Activated CD4-positive, alpha-beta T cell treated with anti-CD3 and anti-CD28 coated beads, Interleukin-2, amount 50 U/mL, for 24 hours (primary cell): ENCODE results near the gene CMSS1.

Experiments used
- DNase-seq, 2 donors: peaks; one replicate each; pipeline ENCODE4 v3.0.0-alpha.2; 2020; ENCODE audit warnings: low read depth in 1 of 2, low spot score in 1 of 2

Gene CMSS1

DNA sequence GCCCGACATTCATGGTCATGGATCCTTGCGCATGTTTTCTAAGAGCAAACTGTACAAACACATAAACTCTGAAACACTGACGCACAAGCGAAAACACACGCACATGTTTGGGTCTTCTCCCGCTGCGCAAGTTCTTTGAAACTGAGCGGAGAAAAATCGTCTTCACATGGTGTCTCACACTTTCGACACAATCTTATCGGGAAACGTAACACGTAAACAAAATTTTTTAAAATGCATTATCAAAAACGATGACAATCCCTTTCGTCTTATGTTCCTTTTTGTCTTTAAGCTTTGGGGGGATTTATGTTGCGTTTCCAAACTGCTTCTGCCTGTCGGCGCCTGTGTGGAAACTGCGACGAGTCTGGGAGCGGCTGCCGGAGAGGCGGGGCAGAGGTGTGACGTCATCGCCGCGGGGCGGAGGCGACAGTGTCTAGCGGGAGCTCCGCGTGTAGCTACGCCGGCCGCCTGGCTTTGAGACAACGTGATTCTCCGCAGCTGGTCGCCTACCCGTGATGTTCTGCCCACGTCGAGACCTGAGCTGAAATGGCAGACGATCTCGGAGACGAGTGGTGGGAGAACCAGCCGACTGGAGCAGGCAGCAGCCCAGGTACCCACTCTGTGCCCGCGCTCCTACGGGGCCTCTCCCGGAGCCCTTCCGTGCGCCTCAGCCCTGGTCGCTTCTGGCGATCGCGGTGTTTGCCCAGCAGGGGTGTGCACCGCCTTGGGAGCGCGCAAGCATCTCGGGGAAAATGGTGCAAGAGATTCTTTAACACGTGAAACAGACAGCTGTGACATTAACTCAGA is at the start of gene CMSS1:
Gene CMSS1, plus strand, starts transcription at position 426 of the 804 bp plus-strand sequence.
- DNase-seq, result peak; percentile 90 to 93

DNA sequence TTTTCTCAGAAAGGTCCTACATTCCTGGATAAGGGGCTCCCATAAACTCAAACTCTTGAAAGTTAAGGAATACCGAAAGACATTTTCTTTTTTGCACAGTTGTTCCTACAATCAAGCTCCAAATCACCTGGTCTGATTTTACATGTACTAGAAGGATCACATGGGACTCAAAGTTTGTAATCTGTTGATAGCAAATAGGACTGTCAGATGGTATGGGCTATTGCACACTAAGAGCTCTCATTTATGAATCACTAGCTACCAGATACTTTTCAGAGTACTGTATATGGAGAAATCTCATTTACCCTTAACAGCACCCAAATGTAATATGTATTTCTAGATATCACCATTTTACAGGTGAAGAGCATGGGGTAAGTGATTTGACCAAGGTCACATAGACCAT is 49.5 kb upstream of the CMSS1 start:
- no peak for DNase-seq

DNA sequence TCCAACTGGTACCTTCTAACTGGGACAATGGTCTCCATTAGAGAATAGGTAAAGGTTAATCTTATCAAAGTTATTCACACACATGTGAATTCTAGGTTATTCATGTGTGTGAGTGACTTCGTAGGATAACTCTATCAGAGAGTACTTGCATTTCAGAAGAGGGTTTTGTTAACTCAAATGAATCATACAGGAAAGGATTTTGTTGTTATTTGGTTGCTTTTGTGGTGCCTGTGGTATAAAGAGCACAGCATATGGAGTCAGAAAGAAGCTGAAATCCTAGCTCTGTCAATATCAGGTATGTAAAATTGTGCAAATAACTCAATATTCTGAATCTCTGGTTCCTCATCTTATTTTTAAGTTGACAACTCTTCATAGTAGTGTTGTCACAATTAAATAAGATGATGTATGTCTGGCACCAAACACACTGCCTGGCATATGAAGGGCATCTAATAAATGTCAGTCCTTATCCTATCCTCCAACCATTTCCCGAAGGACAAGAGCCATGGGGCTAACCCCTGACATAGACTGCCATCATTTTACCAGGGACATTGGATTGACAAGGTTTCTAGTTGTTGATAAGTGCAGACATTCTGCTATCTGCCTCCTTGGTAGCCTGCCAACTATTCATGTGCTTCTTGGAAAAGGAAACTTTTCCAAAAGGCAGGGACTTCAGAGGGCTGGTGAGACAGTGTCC is 48.7 kb upstream of the CMSS1 start:
- no peak for DNase-seq

DNA sequence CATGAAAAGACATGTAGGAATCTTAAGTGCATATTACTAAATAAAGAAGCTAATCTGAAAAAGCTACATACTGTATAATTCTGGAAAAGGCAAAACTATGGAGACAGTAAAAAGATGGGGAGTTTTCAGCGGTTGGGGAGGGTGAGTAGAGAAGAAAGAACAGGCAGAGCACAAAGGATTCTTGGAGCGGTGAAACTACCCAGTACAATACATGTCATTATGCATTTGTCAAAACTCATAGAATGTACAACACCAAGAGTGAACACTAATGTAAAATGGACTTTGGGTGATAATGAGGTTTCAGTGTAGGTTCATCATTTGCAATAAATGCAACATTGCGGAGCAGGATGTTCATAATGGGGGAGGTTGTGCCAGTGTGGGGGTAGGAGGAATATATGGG is 45.5 kb upstream of the CMSS1 start:
- no peak for DNase-seq

DNA sequence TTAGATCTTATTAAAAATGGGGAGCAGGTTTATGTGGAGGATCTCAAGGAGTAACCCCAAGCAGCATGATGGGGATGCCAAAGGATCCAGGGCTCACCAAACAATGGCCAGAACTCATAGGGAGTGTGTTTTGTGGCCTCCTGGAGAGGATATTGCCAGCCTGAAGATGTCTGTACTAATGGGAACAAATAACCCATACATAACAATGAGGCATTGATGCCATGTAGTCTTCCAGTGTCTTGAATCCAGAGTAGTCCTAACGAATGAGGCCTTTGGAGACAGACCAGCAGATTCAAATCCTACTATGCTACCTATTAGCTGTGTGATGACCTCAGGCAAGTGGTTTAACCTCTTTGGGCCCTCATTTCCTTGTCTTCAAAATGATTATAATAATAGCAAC is 45.0 kb upstream of the CMSS1 start:
- no peak for DNase-seq

DNA sequence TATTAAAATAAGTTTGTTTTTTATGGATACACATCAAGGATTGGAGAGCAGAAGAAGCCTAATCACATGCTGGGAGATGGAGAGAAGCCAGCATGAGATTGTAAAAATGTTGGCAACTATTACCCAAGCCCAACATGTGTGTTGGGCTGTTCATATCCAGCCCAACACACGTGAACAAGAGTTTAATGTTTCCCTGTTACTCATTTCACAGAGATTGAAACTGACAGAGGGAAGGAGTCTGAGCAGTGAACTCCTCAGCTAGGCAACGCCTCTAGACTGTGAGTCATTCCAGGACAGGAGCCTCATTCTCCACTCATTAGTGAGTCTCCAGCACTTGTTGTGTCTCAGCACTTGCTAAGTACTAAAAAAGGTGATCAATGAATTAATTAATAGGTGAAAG is 43.2 kb upstream of the CMSS1 start:
- no peak for DNase-seq

DNA sequence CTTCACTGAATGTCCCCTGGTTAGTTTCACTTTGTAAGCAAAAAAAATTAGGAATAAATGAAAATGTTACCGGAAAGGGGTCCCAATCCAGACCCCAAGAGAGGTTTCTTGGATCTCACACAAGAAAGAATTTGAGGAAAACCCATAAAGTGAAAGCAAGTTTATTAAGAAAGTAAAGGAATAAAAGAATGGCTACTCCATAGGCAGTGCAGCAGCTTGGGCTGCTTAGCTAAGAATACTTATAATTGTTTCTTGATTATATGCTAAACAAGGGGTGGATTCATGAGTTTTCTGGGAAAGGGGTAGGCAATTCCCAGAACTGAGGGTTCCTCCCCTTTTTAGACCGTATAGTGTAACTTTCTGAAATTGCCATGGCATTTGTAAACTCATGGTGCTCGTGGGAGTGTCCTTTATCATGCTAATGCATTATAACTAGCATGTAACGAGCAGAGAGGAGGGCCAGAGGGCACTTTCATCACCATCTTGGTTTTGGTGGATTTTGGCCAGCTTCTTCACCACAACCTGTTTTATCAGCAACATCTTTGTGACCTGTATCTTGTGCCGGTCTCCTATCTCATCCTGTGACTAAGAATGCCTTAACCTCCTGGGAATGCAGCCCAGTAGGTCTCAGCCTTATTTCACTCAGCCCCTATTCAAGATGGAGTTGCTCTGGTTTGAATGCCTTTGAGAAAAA is 41.0 kb upstream of the CMSS1 start:
- no peak for DNase-seq

DNA sequence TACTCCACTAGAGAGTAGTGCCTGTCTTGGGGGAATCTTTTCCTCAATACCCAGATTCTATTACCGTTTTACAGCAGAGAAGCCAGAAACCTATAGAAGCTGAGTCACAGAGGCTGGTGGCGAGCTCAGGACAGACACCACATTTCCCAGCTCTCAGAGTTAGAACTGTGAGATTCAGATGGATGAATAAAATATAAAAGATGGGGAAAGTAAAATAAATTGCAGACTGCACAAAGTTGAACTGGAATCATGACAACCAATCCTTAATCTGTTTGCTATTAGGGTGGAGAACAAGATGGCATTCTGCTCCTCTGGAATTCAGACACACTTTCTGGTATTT is 40.5 kb upstream of the CMSS1 start:
- DNase-seq, result no peak

DNA sequence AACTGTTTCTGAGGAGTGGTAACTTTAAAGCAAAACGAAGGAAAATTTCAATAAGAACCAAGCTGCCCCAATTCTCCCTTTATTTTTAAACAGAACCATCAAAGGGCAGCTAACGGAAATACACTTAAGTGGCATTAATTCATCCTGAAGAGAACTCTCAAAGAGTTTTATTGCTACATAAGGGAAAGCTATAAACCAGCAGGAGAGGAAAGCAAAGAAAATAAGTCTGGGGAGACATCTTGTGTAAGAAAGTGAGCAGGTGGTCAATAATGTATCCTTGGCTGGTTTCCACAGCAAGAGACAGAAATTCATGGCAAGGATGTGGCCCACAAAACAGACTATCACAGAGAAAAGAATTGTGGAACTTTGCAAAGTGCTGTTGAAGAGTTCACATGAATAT is 40.0 kb upstream of the CMSS1 start:
- no peak for DNase-seq

DNA sequence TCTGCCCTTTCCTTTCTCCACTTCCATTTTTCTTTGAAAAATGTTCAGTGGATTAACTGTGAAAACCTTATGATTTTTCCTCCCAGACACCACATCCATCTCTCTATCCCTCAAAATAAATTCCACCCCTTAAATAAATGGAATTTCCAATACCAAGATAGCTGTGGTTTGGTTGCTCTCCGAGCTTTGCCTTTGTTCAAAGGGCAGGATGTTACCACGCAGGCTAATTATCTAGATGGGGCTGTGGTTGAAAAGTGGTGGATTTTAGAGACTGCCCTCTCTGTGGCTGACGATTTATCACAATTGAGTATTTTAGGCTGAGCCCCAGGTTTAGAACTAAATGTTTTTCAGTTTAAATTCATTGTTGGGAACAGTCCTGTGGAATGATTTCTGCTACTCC is 36.9 kb upstream of the CMSS1 start:
- no peak for DNase-seq

DNA sequence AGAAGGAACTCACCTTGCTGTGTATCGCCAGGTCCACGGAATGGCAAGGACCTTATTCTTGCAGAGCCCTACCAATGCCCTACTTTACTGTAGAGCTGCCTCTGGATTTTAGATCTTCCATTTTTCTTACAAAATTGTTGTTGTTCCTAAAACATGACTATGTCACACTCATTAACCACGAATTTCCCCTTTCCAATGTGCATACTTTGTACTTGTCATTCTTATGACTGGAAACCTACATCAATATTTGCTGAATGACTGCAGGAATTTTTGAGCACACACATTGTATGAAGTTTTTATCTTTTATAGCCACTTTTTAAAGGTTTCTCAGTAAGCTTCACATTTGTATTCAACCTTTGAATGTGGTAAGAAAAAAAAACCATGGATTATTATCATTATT is 35.9 kb upstream of the CMSS1 start:
- DNase-seq, result no peak

DNA sequence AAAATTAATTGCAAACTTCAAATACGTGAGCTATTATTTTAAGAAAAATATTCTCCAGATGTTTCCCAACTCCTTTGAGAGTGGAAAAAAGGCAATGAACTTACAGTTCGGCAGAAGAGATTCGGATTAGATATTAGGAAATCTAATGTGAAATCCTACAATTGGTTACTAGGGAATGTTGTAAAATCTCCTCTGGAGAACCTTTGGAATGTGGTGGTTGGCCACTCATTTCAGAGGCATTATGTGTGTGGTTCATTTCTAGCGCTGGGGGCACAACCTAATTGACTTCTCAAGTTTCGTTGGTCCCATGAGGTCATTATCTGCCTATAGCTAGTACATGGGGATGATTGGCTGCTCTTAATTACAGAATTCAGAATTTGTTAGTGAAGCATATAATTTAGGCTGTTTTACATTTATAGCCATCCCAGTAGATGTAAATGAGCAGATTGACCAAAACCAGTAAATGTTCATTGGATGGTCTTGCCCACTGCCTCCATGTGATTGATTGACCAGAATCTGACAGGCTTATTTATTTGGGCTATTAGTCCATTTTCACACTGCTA is 34.6 kb upstream of the CMSS1 start:
- DNase-seq, result no peak

DNA sequence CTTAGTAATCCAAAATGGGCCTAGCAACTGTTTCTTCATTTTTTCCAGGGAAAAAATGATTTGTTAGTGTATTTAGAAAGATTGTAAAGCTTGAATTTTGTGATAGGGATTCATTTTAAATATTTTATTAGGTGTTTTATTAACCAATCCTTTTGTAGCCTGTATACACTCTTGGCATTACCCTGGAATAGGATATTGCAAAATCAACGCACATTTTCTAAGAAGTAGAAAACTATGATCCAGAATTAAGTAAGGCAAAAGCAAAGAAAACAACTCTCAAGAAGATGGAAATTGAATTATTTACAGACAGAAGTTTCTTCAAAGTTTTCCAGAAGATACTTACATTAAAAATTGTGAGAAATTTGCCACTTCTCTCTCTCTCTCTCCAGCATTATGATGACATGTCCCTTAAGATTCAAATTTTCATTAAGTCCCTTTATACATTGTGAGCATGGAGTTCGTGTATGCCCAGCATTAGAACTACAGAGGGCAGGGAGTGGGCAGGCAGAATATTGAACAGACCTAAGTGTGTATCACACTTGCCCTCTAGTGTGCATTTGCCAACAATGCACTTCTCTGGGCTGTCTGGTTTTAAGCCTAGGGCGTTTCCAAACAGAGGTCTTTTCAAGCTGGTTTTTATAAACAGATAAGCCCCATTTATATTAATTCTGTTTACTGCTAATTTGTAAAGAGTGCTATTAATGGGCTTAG is 28.5 kb upstream of the CMSS1 start:
- no peak for DNase-seq

DNA sequence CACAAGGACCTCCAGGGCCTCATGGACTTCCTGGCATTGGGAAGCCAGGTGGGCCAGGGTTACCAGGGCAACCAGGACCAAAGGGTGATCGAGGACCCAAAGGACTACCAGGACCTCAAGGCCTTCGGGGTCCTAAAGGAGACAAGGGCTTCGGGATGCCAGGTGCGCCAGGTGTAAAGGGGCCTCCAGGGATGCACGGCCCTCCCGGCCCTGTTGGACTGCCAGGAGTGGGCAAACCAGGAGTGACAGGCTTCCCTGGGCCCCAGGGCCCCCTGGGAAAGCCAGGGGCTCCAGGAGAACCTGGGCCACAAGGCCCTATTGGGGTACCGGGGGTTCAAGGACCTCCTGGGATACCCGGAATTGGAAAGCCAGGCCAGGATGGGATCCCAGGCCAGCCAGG is 23.2 kb upstream of the CMSS1 start:
- DNase-seq, result no peak

DNA sequence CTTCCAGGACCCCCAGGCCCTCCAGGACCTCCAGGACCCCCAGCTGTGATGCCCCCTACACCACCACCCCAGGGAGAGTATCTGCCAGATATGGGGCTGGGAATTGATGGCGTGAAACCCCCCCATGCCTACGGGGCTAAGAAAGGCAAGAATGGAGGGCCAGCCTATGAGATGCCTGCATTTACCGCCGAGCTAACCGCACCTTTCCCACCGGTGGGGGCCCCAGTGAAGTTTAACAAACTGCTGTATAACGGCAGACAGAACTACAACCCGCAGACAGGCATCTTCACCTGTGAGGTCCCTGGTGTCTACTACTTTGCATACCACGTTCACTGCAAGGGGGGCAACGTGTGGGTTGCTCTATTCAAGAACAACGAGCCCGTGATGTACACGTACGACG is 22.1 kb upstream of the CMSS1 start:
- DNase-seq, result no peak

DNA sequence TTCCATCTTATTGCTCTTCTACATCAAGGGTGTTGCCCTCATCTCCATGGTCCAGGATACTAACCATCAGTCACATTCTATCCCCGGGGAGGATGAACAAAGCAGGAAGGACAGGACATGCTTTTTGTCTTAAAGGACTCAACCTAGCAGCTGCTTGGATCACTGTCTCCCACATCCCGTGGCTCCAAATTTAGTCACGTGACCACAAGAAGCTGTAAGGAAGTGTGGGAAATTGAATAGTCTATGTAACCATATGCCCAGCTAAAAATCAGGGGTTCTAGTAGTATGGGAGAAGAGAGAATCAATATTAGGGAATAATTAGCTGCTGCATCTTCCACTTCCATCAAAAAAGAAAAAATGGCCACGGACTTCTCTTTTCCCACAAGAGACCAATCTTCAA is 18.2 kb upstream of the CMSS1 start:
- DNase-seq, result no peak

DNA sequence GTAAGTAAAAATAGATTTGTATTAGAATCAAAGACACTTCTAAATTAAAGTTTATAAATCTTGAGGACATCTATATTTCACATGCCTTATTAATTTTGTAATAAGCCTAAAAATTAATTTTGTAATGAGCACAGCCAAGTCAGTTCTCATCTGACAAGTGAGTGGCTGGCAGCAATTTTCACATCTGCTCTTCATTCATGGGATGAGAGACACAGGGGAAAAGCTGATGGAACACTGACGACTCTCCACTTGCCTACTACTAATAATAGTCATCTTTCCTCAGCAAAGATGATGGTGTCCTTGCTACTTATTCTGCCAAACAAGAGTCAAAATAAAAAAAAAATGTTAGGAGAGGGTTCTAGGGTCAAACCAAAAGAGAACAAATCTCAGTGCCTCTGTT is 14.4 kb upstream of the CMSS1 start:
- DNase-seq, result no peak

DNA sequence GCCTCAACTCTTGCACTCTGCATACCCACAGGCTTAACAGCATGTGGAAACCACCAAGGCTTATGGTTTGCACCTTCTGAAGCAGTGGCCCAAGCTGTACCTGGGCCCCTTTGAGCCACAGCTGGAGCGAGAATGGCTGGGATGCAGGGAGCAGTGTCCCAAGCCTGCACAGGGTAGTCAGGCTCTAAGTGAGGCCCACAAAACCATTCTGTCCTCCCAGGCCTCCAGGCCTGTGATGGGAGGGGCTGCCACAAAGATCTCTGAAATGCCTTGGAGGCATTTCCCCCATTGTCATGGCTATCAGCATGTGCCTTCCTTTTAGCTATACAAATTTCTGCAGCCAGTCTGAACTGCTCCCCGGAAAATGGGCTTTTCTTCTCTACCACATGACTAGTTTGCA is 12.5 kb upstream of the CMSS1 start:
- no peak for DNase-seq

DNA sequence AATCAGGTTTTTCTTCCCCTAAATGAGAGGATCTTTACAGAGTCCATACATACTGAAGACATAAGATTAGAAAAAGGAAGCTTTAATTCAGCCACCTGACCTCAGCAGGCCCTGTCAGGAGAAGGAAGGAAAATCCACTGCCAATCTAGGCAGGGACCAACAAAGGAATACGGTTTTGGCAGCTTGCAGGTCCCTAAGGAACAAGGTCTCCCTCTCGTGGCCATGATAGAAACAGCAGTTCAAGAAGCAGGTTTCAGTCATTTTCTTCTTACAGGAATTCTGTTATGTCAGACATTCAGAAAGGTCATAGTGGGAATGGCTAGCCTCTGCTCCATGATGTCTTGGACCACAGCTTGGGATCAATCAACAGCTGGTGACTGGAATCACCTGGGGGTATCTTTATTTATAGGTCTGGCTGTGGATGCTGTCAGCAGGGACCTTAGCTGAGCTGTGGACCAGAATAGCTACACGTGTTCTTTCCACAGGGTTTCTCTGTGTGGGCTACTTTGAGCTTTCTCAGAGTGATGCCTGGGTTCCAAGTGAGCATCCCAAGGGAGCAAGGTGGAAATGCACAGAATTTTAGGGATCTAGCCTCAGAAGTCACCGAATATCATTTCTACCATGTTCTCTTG is 9.4 kb upstream of the CMSS1 start:
- DNase-seq, result peak in 1 of 2 donors; percentile 17

DNA sequence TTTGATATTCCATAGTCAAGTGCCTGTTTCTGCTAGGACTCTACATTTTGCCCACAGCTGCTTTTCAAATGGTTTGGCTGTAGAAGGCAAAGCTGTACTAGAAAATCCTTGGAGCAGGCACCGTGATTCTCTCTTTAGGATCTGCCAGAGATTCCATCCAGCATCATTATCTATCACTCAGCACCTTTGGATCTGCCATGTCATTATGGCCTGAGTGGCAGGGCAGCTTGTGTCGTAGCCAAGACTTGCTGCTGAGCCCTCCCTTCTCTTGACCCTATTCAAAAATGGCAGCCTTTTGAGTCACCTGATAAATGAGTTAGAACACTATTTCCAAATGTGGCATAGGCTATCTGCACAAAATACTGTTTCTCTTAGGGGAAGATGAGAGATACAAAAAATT is 8.1 kb upstream of the CMSS1 start:
- DNase-seq, result no peak

DNA sequence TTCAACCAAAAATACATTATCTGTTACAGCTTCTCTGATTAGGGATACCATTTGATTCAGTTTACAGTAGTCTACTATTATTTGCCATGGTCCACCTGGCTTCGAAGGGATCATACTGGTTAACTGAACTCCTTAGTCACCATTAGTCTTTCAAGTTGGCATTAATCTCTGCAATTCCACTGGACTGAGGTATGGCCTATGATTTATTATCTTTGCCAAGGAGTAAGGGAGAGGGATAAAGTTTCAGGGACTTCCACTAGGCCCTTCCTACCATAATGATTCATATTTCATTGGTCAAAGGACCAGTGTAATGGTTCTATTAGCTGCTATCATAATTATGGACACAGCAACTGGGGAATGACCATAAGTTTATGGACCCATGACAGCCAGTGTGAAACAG is 7.3 kb upstream of the CMSS1 start:
- DNase-seq, result no peak
